Endothelial cell of umbilical vein (primary cell): Measurements from ENCODE around the gene SUCNR1. TPM values are rescaled to one million over a fixed set of nuclear protein-coding genes. Genes with fewer than 3 reads are reported as not detected.

Experiments
- BruUV-seq: library from RNA; stranded (reverse); fragments of 400-500 nt; replicated peaks from 2 replicates; lab custom pipeline; 2021; lab: Mats Ljungman, UMichigan
- CTCF ChIA-PET: fragments of 300-600, 350-600 bp; sonication (Branson Sonifier 250); formaldehyde crosslinking; loops from one replicate; lab custom pipeline; 2021; ENCODE audit warnings: antibody characterized with exemption, inconsistent platforms; lab: Charles Lee
- POLR2A ChIA-PET: fragments of 300-600, 350-600 bp; sonication (Branson Sonifier 250); formaldehyde crosslinking; loops from one replicate; lab custom pipeline; 2021; ENCODE audit warnings: antibody characterized with exemption, inconsistent platforms; lab: Charles Lee
- DNase-seq: peaks from one replicate; pipeline ENCODE4 v3.0.0-alpha.2; 2011; ENCODE audit warnings: low read depth, low spot score
- FAIRE-seq: peaks from 2 replicates; lab custom pipeline; 2011; peaks lifted over from hg19 to GRCh38; lab: Jason Lieb, UNC
- H2AFZ ChIP-seq: 2 replicates; pipeline ENCODE4 v1.6.0; 2012; ENCODE audit warnings: low read depth, low read length, control low read depth, inconsistent platforms
- H3K27ac ChIP-seq: 2 replicates; pipeline ENCODE4 v1.5.1; 2011; ENCODE audit warnings: low read depth, mild to moderate bottlenecking, control low read depth, low read length, moderate library complexity; ENCODE audit not compliant: insufficient read depth
- H3K27me3 ChIP-seq, 2 experiments: 2 replicates each; pipeline versions ENCODE4 v1.6.0 to v1.6.1; 2011; ENCODE audit warnings: low read length in 2 of 2, mixed read lengths in 1 of 2; ENCODE audit not compliant: control insufficient read depth in 2 of 2, insufficient read depth in 2 of 2
- H3K36me3 ChIP-seq, 2 experiments: 2 replicates in 1 of 2; 3 replicates in 1 of 2; pipeline ENCODE4 v1.5.1; 2011; ENCODE audit warnings: low read length in 2 of 2, mild to moderate bottlenecking in 1 of 2, moderate library complexity in 1 of 2; ENCODE audit not compliant: control insufficient read depth in 2 of 2, insufficient read depth in 2 of 2; ENCODE audit errors: extremely low read depth in 1 of 2
- H3K4me1 ChIP-seq: 3 replicates; pipeline ENCODE4 v1.5.1; 2011; ENCODE audit warnings: mild to moderate bottlenecking, low read length; ENCODE audit not compliant: control insufficient read depth, insufficient read depth; ENCODE audit errors: extremely low read depth
- H3K4me2 ChIP-seq: 2 replicates; pipeline ENCODE4 v1.6.1; 2011; ENCODE audit warnings: low read length, control low read depth, mixed read lengths; ENCODE audit not compliant: insufficient read depth
- H3K4me3 ChIP-seq, 3 experiments: fragments of 200-600 bp in 1 of 3; sonication (generic), shearing (Covaris generic) in 1 of 3; replicated peaks in 1 of 3; 2 replicates each; pipeline ENCODE4 v1.5.1; 2011 to 2016; ENCODE audit warnings: control low read depth in 3 of 3, low read length in 3 of 3, mild to moderate bottlenecking in 2 of 3, inconsistent platforms in 1 of 3, low read depth in 1 of 3, moderate library complexity in 1 of 3; ENCODE audit not compliant: insufficient read depth in 1 of 3
- H3K79me2 ChIP-seq: 2 replicates; pipeline ENCODE4 v1.6.0; 2012; ENCODE audit warnings: low read length, inconsistent platforms; ENCODE audit not compliant: control insufficient read depth, insufficient read depth
- H3K9ac ChIP-seq: replicated peaks from 2 replicates; pipeline ENCODE3; 2011; ENCODE audit warnings: low read length, control low read depth; ENCODE audit not compliant: insufficient read depth; ENCODE audit errors: extremely low read depth
- H3K9me1 ChIP-seq: replicated peaks from 3 replicates; pipeline ENCODE4 v1.6.0; 2011; ENCODE audit warnings: mild to moderate bottlenecking, low read length; ENCODE audit not compliant: control insufficient read depth, insufficient read depth; ENCODE audit errors: extremely low read depth
- H3K9me3 ChIP-seq: replicated peaks from 2 replicates; pipeline ENCODE4 v1.5.1; 2012; ENCODE audit warnings: low read length, inconsistent platforms; ENCODE audit not compliant: control insufficient read depth, insufficient read depth
- H4K20me1 ChIP-seq: replicated peaks from 2 replicates; pipeline ENCODE3; 2011; ENCODE audit warnings: mild to moderate bottlenecking, low read length; ENCODE audit not compliant: control insufficient read depth, insufficient read depth; ENCODE audit errors: extremely low read depth
- EZH2 ChIP-seq: IDR thresholded peaks from 2 replicates; pipeline ENCODE4 v1.6.1; 2012; ENCODE audit warnings: borderline replicate concordance, low read depth, mild to moderate bottlenecking, moderate library complexity, low read length, inconsistent platforms; ENCODE audit not compliant: severe bottlenecking
- FOS ChIP-seq: IDR thresholded peaks from 2 replicates; pipeline ENCODE4 v1.6.1; 2011; ENCODE audit warnings: mild to moderate bottlenecking, low read length, moderate library complexity, borderline replicate concordance; ENCODE audit not compliant: insufficient read depth
- GATA2 ChIP-seq: IDR thresholded peaks from 2 replicates; pipeline ENCODE4 v1.7.0; 2011; ENCODE audit warnings: low read depth, mild to moderate bottlenecking, moderate library complexity, mixed read lengths, low read length; ENCODE audit not compliant: insufficient read length, insufficient read depth
- JUN ChIP-seq: IDR thresholded peaks from 2 replicates; pipeline ENCODE4 v1.6.1; 2011; ENCODE audit warnings: borderline replicate concordance, low read depth; ENCODE audit not compliant: insufficient read length, insufficient read depth
- MYC ChIP-seq: IDR thresholded peaks from one replicate; pipeline ENCODE4 v1.6.1; 2011; ENCODE audit warnings: mild to moderate bottlenecking, low read depth, low read length
- POLR2A ChIP-seq: IDR thresholded peaks from 2 replicates; pipeline ENCODE4 v1.6.1; 2012; ENCODE audit warnings: low read depth, mild to moderate bottlenecking, control low read depth, low read length
- POLR2AphosphoS5 ChIP-seq: IDR thresholded peaks from 2 replicates; pipeline ENCODE4 v1.6.1; 2012; ENCODE audit warnings: low read depth, mild to moderate bottlenecking, control low read depth, low read length, moderate library complexity; ENCODE audit not compliant: insufficient read depth
- dilution Hi-C: fragments of 300-500 bp; cut with MboI; formaldehyde crosslinking; loops from one replicate; pipeline ENCODE4 v1.15.0; 2019; ENCODE audit warnings: low sequenced_read_pairs; ENCODE audit not compliant: extremely low pct_ligation_motif_present
- intact Hi-C: fragments of 100-400 bp; cut with micrococcal nuclease; formaldehyde crosslinking; loops from one replicate; pipeline ENCODE4 v1.10.0; 2022
- polyA plus RNA-seq, 4 experiments: library from polyadenylated mRNA; depleted of rRNA in 3 of 4; stranded (reverse) in 3 of 4; unstranded in 1 of 4; fragments of >200 nt; gene quantifications; 2 replicates each; pipeline versions ENCODE4 v1.2.1 to v1.2.3, GENCODE V29; 2011 to 2012; ENCODE audit warnings: missing spikeins in 1 of 4
- total RNA-seq: library from RNA; stranded (reverse); gene quantifications from 2 replicates; pipeline ENCODE4 v1.2.3, GENCODE V29; 2021
- TF ChIP-seq, protein P1 (sequence below), 2 donors: IDR thresholded peaks; 1 replicate in 1 of 2; 2 replicates in 1 of 2; pipeline ENCODE4 v1.5.1; 2011; ENCODE audit warnings: low read length in 2 of 2, mild to moderate bottlenecking in 2 of 2, moderate library complexity in 2 of 2, control low read depth in 1 of 2, inconsistent platforms in 1 of 2, low read depth in 1 of 2; ENCODE audit not compliant: insufficient read depth in 1 of 2; ENCODE audit errors: extremely low read depth in 1 of 2
- TF ChIP-seq, protein P2 (sequence below): IDR thresholded peaks from 2 replicates; pipeline ENCODE4 v1.6.1; 2011; ENCODE audit not compliant: insufficient read depth, insufficient read length

The SUCNR1 gene
- total and polyA plus RNA-seq, 2 donors (not counting 3 experiments of a cell fraction or from before 2014, with no cell fraction given): not detected

DNA sequence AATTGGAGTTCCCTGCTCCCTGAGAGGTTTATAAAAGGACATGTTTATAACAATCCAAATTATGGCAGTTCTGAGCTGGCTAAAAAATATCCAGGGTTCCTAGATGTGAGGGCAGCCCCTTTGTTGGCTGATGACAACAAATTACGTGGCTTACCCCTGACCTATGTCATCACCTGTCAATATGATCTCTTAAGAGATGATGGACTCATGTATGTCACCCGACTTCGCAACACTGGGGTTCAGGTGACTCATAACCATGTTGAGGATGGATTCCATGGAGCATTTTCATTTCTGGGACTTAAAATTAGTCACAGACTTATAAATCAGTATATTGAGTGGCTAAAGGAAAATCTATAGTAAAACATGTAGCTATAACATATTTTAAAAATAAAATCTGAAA is 45.6 kb upstream of the SUCNR1 start:
- H3K4me1 ChIP-seq: no peaks in the 10 kb centered on the region
- H3K9ac ChIP-seq: no peak overlapping the region
- no peak overlapping the region for H3K4me3 ChIP-seq
- FAIRE-seq (no peak), DNase-seq (no peak)
- dilution Hi-C loops (no loop called here), intact Hi-C loops (no loop called here)
- CTCF ChIA-PET: interaction anchor here (1.5 kb wide), 2 partner anchors 11 to 68 kb away, joined by 4 read pairs; no protein-coding TSS in a partner anchor
- BruUV-seq: no TSS peak
- no peak overlapping the region for H3K4me2 ChIP-seq
- TF ChIP-seq GATA2: no peak
- no peak for TF ChIP-seq POLR2A
- no peak for TF ChIP-seq EZH2
- TF ChIP-seq, protein P1, sequence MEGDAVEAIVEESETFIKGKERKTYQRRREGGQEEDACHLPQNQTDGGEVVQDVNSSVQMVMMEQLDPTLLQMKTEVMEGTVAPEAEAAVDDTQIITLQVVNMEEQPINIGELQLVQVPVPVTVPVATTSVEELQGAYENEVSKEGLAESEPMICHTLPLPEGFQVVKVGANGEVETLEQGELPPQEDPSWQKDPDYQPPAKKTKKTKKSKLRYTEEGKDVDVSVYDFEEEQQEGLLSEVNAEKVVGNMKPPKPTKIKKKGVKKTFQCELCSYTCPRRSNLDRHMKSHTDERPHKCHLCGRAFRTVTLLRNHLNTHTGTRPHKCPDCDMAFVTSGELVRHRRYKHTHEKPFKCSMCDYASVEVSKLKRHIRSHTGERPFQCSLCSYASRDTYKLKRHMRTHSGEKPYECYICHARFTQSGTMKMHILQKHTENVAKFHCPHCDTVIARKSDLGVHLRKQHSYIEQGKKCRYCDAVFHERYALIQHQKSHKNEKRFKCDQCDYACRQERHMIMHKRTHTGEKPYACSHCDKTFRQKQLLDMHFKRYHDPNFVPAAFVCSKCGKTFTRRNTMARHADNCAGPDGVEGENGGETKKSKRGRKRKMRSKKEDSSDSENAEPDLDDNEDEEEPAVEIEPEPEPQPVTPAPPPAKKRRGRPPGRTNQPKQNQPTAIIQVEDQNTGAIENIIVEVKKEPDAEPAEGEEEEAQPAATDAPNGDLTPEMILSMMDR (IDR thresholded peaks at IDR 0.05; ENCODE audit: extremely low read depth in 1 of 2, insufficient read depth in 1 of 2, low read depth in 1 of 2, low read length in 2 of 2): no peak
- TF ChIP-seq, protein P2, sequence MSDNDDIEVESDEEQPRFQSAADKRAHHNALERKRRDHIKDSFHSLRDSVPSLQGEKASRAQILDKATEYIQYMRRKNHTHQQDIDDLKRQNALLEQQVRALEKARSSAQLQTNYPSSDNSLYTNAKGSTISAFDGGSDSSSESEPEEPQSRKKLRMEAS: no peak
- TF ChIP-seq MYC: no peak
- TF ChIP-seq JUN: no peak
- no peak for TF ChIP-seq FOS
- TF ChIP-seq POLR2AphosphoS5: no peak
- H3K27ac ChIP-seq: no peak overlapping the region
- H3K79me2 ChIP-seq: no peaks in the 10 kb centered on the region
- POLR2A ChIA-PET: no interaction called here
- no peaks in the 10 kb centered on the region for H3K9me3 ChIP-seq
- no peaks in the 10 kb centered on the region for H3K9me1 ChIP-seq
- no peaks in the 10 kb centered on the region for H3K27me3 ChIP-seq
- no peaks in the 10 kb centered on the region for H4K20me1 ChIP-seq
- no peaks in the 10 kb centered on the region for H3K36me3 ChIP-seq
- no peak overlapping the region for H2AFZ ChIP-seq
